Fibroblast of the aortic adventitia (primary cell): ENCODE results near the gene UNC5A. TPM values are rescaled to one million over a fixed set of nuclear protein-coding genes. Genes with fewer than 3 reads are reported as not detected.

Source experiments
- DNase-seq: peaks from one replicate; pipeline ENCODE4 v3.0.0-alpha.2; 2010; ENCODE audit warnings: low read depth
- H3K4me3 ChIP-seq: 2 replicates; pipeline ENCODE4 v1.5.1; 2011; ENCODE audit warnings: low read depth, mild to moderate bottlenecking, control low read depth, low read length, moderate library complexity
- CTCF ChIP-seq: IDR thresholded peaks from 2 replicates; pipeline ENCODE4 v1.5.1; 2011; ENCODE audit warnings: mild to moderate bottlenecking, low read length, control low read depth, inconsistent platforms; ENCODE audit not compliant: insufficient read depth
- total RNA-seq: library from RNA; depleted of rRNA; stranded (reverse); fragments of >200 nt; gene quantifications from 2 replicates; pipeline ENCODE4 v1.2.3, GENCODE V29; 2012; ENCODE audit warnings: low replicate concordance

UNC5A gene
- total RNA-seq, 1 donor, result not detected

DNA sequence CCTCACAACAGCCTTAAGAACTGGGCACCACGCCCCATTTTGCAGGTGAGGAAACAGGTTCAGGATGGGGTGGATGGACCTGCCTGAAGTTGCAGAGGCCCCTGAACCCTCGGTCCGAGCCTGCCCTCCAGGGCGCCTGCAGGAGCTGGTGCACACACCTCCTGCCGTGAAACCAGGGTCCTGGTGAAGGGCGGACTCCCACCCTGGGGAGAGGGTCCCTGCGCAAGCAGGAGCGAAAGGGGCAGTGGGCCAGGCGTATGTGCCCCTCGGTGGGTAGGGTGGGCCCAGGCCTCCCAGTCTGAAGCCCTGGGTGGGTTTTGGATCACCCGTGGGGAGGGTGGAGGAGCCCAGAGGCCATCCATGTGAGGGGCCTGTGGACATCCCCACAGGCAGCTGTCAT, 50.9 kb downstream of the UNC5A start:
- DNase-seq, result no peak
- TF ChIP-seq CTCF, result no peak
- no peak overlapping the region for H3K4me3 ChIP-seq

DNA sequence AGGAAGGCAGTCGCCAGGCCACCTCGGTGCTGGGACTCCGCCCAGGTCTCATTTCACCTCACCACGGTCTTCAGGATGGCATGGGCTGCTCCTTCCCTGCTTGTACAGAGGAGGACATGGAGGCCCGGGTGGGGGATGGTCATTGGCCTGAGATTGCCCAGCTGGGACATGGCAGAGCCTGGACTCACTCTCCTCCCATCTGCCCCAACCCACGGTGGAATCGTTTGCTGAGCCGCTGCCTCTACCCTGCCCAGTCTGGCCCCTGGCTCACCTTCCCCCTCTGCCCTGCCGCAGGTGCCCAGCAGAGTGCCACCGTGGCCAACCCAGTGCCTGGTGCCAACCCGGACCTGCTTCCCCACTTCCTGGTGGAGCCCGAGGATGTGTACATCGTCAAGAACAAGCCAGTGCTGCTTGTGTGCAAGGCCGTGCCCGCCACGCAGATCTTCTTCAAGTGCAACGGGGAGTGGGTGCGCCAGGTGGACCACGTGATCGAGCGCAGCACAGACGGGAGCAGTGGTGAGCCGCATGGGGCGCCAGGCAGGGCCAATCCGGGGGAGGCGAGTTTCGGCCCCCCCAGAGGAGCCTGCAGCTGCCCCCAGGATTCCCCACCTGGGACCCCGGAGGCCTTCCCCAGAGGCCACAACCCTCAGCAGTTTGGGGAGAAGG, 52.1 kb downstream of the UNC5A start:
- no peak overlapping the region for H3K4me3 ChIP-seq
- no peak for DNase-seq
- no peak for TF ChIP-seq CTCF

- no peak overlapping the region for H3K4me3 ChIP-seq
- no peak for TF ChIP-seq CTCF
- no peak for DNase-seq
Observed at GRCh38 chr5:176863041-176863764, 52.8 kb downstream of the UNC5A start.

DNA sequence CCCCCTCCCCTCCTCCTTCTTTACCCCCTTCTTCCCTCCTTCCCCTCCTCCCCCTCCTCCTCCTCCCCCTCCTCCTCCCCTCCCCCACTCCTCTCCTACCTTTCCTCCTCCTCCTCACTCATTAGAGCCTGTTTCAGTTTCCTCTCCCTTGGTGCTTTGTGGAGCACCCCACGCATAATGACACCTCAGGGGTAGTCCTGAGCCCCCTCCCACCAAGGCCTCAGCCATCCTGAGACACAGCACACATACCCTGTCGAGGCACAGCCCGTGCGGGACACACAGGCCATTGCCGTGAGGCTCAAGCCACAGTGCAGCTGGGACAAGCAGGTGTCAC, 53.4 kb downstream of the UNC5A start:
- DNase-seq, result no peak
- TF ChIP-seq CTCF, result no peak
- H3K4me3 ChIP-seq, result no peak overlapping the region

DNA sequence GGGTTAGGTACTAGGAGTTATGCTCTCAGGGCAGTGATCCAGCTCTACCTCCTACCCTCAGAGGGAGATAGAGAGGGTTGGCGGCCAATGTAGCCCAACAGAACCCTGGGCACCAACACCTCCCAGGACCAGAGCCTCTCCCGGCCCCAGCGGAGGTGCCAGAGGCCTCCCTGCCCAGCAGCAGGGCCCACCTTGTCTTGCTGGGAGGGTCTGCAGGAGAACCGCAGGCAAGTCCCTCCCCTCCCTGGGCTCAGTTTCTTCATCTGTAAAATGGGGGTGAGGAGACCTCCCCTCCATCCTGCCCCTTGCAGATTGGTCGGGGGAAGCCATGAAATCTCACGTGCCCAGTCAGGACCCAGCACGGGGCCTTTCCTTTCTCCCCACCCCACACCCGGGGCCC, 54.4 kb downstream of the UNC5A start:
- no peak overlapping the region for H3K4me3 ChIP-seq
- no peak for DNase-seq
- no peak for TF ChIP-seq CTCF

GRCh38 chr5:176865964-176866363, 55.6 kb downstream of the UNC5A start:
- H3K4me3 ChIP-seq, result no peak overlapping the region
- TF ChIP-seq CTCF, result no peak
- no peak for DNase-seq
